Measurements from ENCODE around the gene MEOX2.

Gene MEOX2

GRCh38 chr7:15715435-15715834 is 29.0 kb upstream of the MEOX2 start:
- H4K20me1 ChIP-seq (ENCODE audit: insufficient read depth, low read length) = no peaks in the 10 kb centered on the region
- H3F3A ChIP-seq (ENCODE audit: insufficient read depth, low read length) = no peaks in the 10 kb centered on the region
- H3K4me1 ChIP-seq (ENCODE audit: low read length) = no peaks in the 10 kb centered on the region
- H3K27ac ChIP-seq (ENCODE audit: low read length) = no peak overlapping the region
- no peak overlapping the region for H3K4me3 ChIP-seq (ENCODE audit: low read length)
- no peaks in the 10 kb centered on the region for H3K9me3 ChIP-seq (replicated peaks; ENCODE audit: insufficient read depth, low read length)
- H3K27me3 ChIP-seq (replicated peaks; ENCODE audit: insufficient read depth, low read length) = no peaks in the 10 kb centered on the region
- no peak overlapping the region for H3K9ac ChIP-seq (ENCODE audit: low read length)
- H2AFZ ChIP-seq (ENCODE audit: low read length) = no peak overlapping the region
- no peak overlapping the region for H3K4me2 ChIP-seq (ENCODE audit: low read depth, low read length)
- H3K36me3 ChIP-seq (replicated peaks; ENCODE audit: insufficient read depth, low read length) = no peaks in the 10 kb centered on the region
- H3K9me2 ChIP-seq (replicated peaks; ENCODE audit: insufficient read depth, low read length) = no peaks in the 10 kb centered on the region
- no peak for DNase-seq
- TF ChIP-seq CTCF (IDR thresholded peaks at IDR 0.05; ENCODE audit: low read length) = no peak
- TF ChIP-seq EZH2 (optimal IDR thresholded peaks at IDR 0.05; ENCODE audit: low read depth, low read length) = no peak
- TF ChIP-seq EZH2phosphoT487 (IDR thresholded peaks at IDR 0.05; ENCODE audit: low read length) = no peak
- no peaks in the 10 kb centered on the region for H3K79me2 ChIP-seq (ENCODE audit: low read length)

- Histone ChIP-seq H3K9ac (ENCODE audit: low read length) (no peak overlapping the region), H3K27ac (ENCODE audit: low read length) (no peak overlapping the region), H3F3A (ENCODE audit: insufficient read depth, low read length) (no peaks in the 10 kb centered on the region), H3K36me3 (replicated peaks; ENCODE audit: insufficient read depth, low read length) (no peaks in the 10 kb centered on the region), H3K4me3 (ENCODE audit: low read length) (no peak overlapping the region), H3K4me2 (ENCODE audit: low read depth, low read length) (no peak overlapping the region), H3K4me1 (ENCODE audit: low read length) (no peaks in the 10 kb centered on the region), H3K27me3 (replicated peaks; ENCODE audit: insufficient read depth, low read length) (no peaks in the 10 kb centered on the region), H3K9me3 (replicated peaks; ENCODE audit: insufficient read depth, low read length) (no peaks in the 10 kb centered on the region), H3K79me2 (ENCODE audit: low read length) (no peaks in the 10 kb centered on the region), H3K9me2 (replicated peaks; ENCODE audit: insufficient read depth, low read length) (no peaks in the 10 kb centered on the region), H4K20me1 (ENCODE audit: insufficient read depth, low read length) (no peaks in the 10 kb centered on the region), H2AFZ (ENCODE audit: low read length) (no peak overlapping the region)
- no peak for DNase-seq
- no peak for TF ChIP-seq CTCF (IDR thresholded peaks at IDR 0.05; ENCODE audit: low read length)
Observed at GRCh38 chr7:15709978-15710377, 23.5 kb upstream of the MEOX2 start.

- H3K27ac ChIP-seq (ENCODE audit: low read length) = no peak overlapping the region
- H3K27me3 ChIP-seq (replicated peaks; ENCODE audit: insufficient read depth, low read length) = no peaks in the 10 kb centered on the region
- no peaks in the 10 kb centered on the region for H4K20me1 ChIP-seq (ENCODE audit: insufficient read depth, low read length)
- H2AFZ ChIP-seq (ENCODE audit: low read length) = no peak overlapping the region
- H3K4me3 ChIP-seq (ENCODE audit: low read length) = no peak overlapping the region
- no peak overlapping the region for H3K4me2 ChIP-seq (ENCODE audit: low read depth, low read length)
- TF ChIP-seq EZH2 (optimal IDR thresholded peaks at IDR 0.05; ENCODE audit: low read depth, low read length) = no peak
- no peak for TF ChIP-seq EZH2phosphoT487 (IDR thresholded peaks at IDR 0.05; ENCODE audit: low read length)
- H3K36me3 ChIP-seq (replicated peaks; ENCODE audit: insufficient read depth, low read length) = no peaks in the 10 kb centered on the region
- no peaks in the 10 kb centered on the region for H3K4me1 ChIP-seq (ENCODE audit: low read length)
- H3K9me2 ChIP-seq (replicated peaks; ENCODE audit: insufficient read depth, low read length) = no peaks in the 10 kb centered on the region
- H3F3A ChIP-seq (ENCODE audit: insufficient read depth, low read length) = no peaks in the 10 kb centered on the region
- no peaks in the 10 kb centered on the region for H3K9me3 ChIP-seq (replicated peaks; ENCODE audit: insufficient read depth, low read length)
- DNase-seq = no peak
- H3K79me2 ChIP-seq (ENCODE audit: low read length) = no peaks in the 10 kb centered on the region
- H3K9ac ChIP-seq (ENCODE audit: low read length) = no peak overlapping the region
Observed at GRCh38 chr7:15707570-15707969, 21.1 kb upstream of the MEOX2 start.

GRCh38 chr7:15703732-15704131 is 17.2 kb upstream of the MEOX2 start:
- no peaks in the 10 kb centered on the region for H3K27me3 ChIP-seq (replicated peaks; ENCODE audit: insufficient read depth, low read length)
- H3K4me3 ChIP-seq (ENCODE audit: low read length) = no peak overlapping the region
- no peak overlapping the region for H3K27ac ChIP-seq (ENCODE audit: low read length)
- H3K36me3 ChIP-seq (replicated peaks; ENCODE audit: insufficient read depth, low read length) = no peaks in the 10 kb centered on the region
- H3F3A ChIP-seq (ENCODE audit: insufficient read depth, low read length) = no peaks in the 10 kb centered on the region
- no peaks in the 10 kb centered on the region for H4K20me1 ChIP-seq (ENCODE audit: insufficient read depth, low read length)
- H3K9ac ChIP-seq (ENCODE audit: low read length) = no peak overlapping the region
- H3K9me3 ChIP-seq (replicated peaks; ENCODE audit: insufficient read depth, low read length) = no peaks in the 10 kb centered on the region
- H3K9me2 ChIP-seq (replicated peaks; ENCODE audit: insufficient read depth, low read length) = no peaks in the 10 kb centered on the region
- no peak overlapping the region for H2AFZ ChIP-seq (ENCODE audit: low read length)
- no peak for DNase-seq
- H3K4me2 ChIP-seq (ENCODE audit: low read depth, low read length) = no peak overlapping the region
- H3K79me2 ChIP-seq (ENCODE audit: low read length) = no peaks in the 10 kb centered on the region
- H3K4me1 ChIP-seq (ENCODE audit: low read length) = no peaks in the 10 kb centered on the region
- no peak for TF ChIP-seq EZH2 (optimal IDR thresholded peaks at IDR 0.05; ENCODE audit: low read depth, low read length)
- no peak for TF ChIP-seq CTCF (IDR thresholded peaks at IDR 0.05; ENCODE audit: low read length)
- TF ChIP-seq EZH2phosphoT487 (IDR thresholded peaks at IDR 0.05; ENCODE audit: low read length) = no peak

Measured in MM.1S (cell line).